ENCODE results near the gene KCNE2.
"Not testable (repeated sequence)": the region's sequence is repeated elsewhere in the genome, so short reads cannot be mapped to it uniquely, and the experiment has no call there.

The KCNE2 gene

GRCh38 chr21:34406102-34406501 is 42.3 kb downstream of the KCNE2 start:
- H3K27me3 ChIP-seq (replicated peaks; ENCODE audit: control insufficient read depth, insufficient read depth, low read length); H3K36me3 ChIP-seq (ENCODE audit: control insufficient read depth, insufficient read depth, low read length); DNase-seq (ENCODE audit: extremely low read depth, insufficient read length): not testable (repeated sequence)

GRCh38 chr21:34406676-34407075 is 42.9 kb downstream of the KCNE2 start:
- not testable (repeated sequence) for H3K27me3 ChIP-seq (replicated peaks; ENCODE audit: control insufficient read depth, insufficient read depth, low read length)

More at GRCh38 chr21:34406102-34406501, 42.3 kb downstream of the KCNE2 start:
- H3K4me3 ChIP-seq (replicated peaks; ENCODE audit: low read depth, low read length): not testable (repeated sequence)

GRCh38 chr21:34407294-34407693 is 43.5 kb downstream of the KCNE2 start:
- not testable (repeated sequence) for H3K27me3 ChIP-seq (replicated peaks; ENCODE audit: control insufficient read depth, insufficient read depth, low read length); H3K36me3 ChIP-seq (ENCODE audit: control insufficient read depth, insufficient read depth, low read length)

More at GRCh38 chr21:34406676-34407075, 42.9 kb downstream of the KCNE2 start:
- not testable (repeated sequence) for H3K36me3 ChIP-seq (ENCODE audit: control insufficient read depth, insufficient read depth, low read length); H3K4me3 ChIP-seq (replicated peaks; ENCODE audit: low read depth, low read length); DNase-seq (ENCODE audit: extremely low read depth, insufficient read length)

GRCh38 chr21:34417448-34418077 is 53.8 kb downstream of the KCNE2 start:
- H3K27me3 ChIP-seq (replicated peaks; ENCODE audit: control insufficient read depth, insufficient read depth, low read length); H3K4me3 ChIP-seq (replicated peaks; ENCODE audit: low read depth, low read length); H3K36me3 ChIP-seq (ENCODE audit: control insufficient read depth, insufficient read depth, low read length); DNase-seq (ENCODE audit: extremely low read depth, insufficient read length): not testable (repeated sequence)

More at GRCh38 chr21:34407294-34407693, 43.5 kb downstream of the KCNE2 start:
- not testable (repeated sequence) for DNase-seq (ENCODE audit: extremely low read depth, insufficient read length); H3K4me3 ChIP-seq (replicated peaks; ENCODE audit: low read depth, low read length)
